ENCODE results near the gene SCN8A.

The SCN8A gene

GRCh38 chr12:51678086-51678724 is 87.2 kb downstream of the SCN8A start:
- no peak overlapping the region for H3K4me3 ChIP-seq (ENCODE audit: low read depth, low read length)
- peak; percentile 82 for TF ChIP-seq CTCF (IDR thresholded peaks at IDR 0.05; ENCODE audit: borderline replicate concordance, insufficient read depth, low read depth, low read length)

GRCh38 chr12:51682981-51683380 is 91.9 kb downstream of the SCN8A start:
- TF ChIP-seq CTCF (IDR thresholded peaks at IDR 0.05; ENCODE audit: borderline replicate concordance, insufficient read depth, low read depth, low read length): no peak

GRCh38 chr12:51683763-51684357 is 92.8 kb downstream of the SCN8A start:
- TF ChIP-seq CTCF (IDR thresholded peaks at IDR 0.05; ENCODE audit: borderline replicate concordance, insufficient read depth, low read depth, low read length): no peak

More at GRCh38 chr12:51682981-51683380, 91.9 kb downstream of the SCN8A start:
- no peak overlapping the region for H3K4me3 ChIP-seq (ENCODE audit: low read depth, low read length)

GRCh38 chr12:51686727-51687126 is 95.7 kb downstream of the SCN8A start:
- H3K4me3 ChIP-seq (ENCODE audit: low read depth, low read length): no peak overlapping the region
- TF ChIP-seq CTCF (IDR thresholded peaks at IDR 0.05; ENCODE audit: borderline replicate concordance, insufficient read depth, low read depth, low read length): no peak

More at GRCh38 chr12:51683763-51684357, 92.8 kb downstream of the SCN8A start:
- H3K4me3 ChIP-seq (ENCODE audit: low read depth, low read length): no peak overlapping the region

- TF ChIP-seq CTCF (IDR thresholded peaks at IDR 0.05; ENCODE audit: borderline replicate concordance, insufficient read depth, low read depth, low read length): no peak
- H3K4me3 ChIP-seq (ENCODE audit: low read depth, low read length): no peak overlapping the region
These were observed 96.1 kb downstream of the SCN8A start for GRCh38 chr12:51687177-51687576.

GRCh38 chr12:51687614-51688013 is 96.6 kb downstream of the SCN8A start:
- no peak overlapping the region for H3K4me3 ChIP-seq (ENCODE audit: low read depth, low read length)
- TF ChIP-seq CTCF (IDR thresholded peaks at IDR 0.05; ENCODE audit: borderline replicate concordance, insufficient read depth, low read depth, low read length): no peak

GRCh38 chr12:51689983-51690382 is 99.0 kb downstream of the SCN8A start:
- no peak for TF ChIP-seq CTCF (IDR thresholded peaks at IDR 0.05; ENCODE audit: borderline replicate concordance, insufficient read depth, low read depth, low read length)

More at GRCh38 chr12:51689983-51690382, 99.0 kb downstream of the SCN8A start:
- H3K4me3 ChIP-seq (ENCODE audit: low read depth, low read length): no peak overlapping the region
